ENCODE results near the gene MRPL4. TPM values are rescaled to one million over a fixed set of nuclear protein-coding genes. Genes with fewer than 3 reads are reported as not detected.

The MRPL4 gene
- total RNA-seq, 1 experiment from 2014 or later = 112 TPM

DNA sequence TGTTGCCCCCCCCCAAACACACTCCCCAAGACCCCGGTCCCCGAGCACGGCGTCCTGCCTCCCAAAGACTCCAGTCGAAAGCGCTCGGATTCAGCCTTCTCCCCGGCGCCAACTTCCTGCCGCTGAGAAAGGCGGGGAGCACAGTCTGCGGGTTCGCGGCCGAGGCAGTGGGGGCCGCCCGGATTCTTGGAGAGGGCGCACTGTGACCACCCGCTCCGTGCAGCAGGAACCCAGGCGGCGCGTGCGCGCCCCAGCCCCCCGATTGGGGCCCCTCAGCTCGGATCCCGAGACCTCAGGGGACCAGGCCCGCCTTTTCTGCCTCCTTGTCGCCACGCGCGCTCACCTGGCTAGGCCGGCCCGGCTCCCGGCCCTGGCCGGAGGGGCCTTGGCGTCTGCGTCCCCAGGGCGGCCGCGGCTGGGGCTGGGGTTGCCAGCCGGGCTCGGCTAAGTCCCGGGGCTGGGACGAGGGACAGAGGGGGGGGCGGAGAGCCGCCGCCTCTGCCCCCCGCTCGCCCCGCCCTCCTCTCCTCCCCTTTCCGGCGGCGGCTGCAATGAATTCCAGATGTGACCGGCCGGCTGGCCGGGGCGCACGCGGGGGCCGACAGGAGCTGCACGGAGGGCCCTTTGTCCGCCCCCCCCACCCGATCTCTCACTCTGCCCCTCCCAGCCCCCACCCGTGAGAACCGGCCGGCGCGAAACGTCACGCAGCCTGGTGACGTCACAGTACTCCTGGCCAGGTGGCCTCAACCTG lies 21.0 kb upstream of the MRPL4 start, which contains the start of gene S1PR2 (continued):
- TF ChIP-seq ARID4B (CRISPR knock-in tag; IDR thresholded peaks at IDR 0.05; ENCODE audit: borderline replicate concordance) = 0 out of 2 replicates have a peak, but pooled peaks have one; percentile 48
- TF ChIP-seq CREM (CRISPR knock-in tag; IDR thresholded peaks at IDR 0.05) = 0 out of 2 replicates have a peak, but pooled peaks have one; percentile 43
- TF ChIP-seq NR1H2 (CRISPR knock-in tag; IDR thresholded peaks at IDR 0.05) = no peak
- no peak for TF ChIP-seq CREB1 (CRISPR knock-in tag; IDR thresholded peaks at IDR 0.05)
- TF ChIP-seq NFATC4 (CRISPR knock-in tag; IDR thresholded peaks at IDR 0.05) = no peak
- no peak for TF ChIP-seq NFYB (CRISPR knock-in tag; conservative IDR thresholded peaks at IDR 0.05; ENCODE audit: low read depth)
- no peak for TF ChIP-seq FOXJ3 (CRISPR knock-in tag; IDR thresholded peaks at IDR 0.05; ENCODE audit: borderline replicate concordance)
- TF ChIP-seq ZNF317 (CRISPR knock-in tag; IDR thresholded peaks at IDR 0.05; ENCODE audit: borderline replicate concordance, low read depth) = 0 out of 2 replicates have a peak, but pooled peaks have one; percentile 28
- no peak for TF ChIP-seq ZNF232 (CRISPR knock-in tag; IDR thresholded peaks at IDR 0.05)
- TF ChIP-seq ATF6 (CRISPR knock-in tag; IDR thresholded peaks at IDR 0.05) = no peak
- TF ChIP-seq ZBTB43 (CRISPR knock-in tag; IDR thresholded peaks at IDR 0.05) = no peak
- TF ChIP-seq, protein P1, sequence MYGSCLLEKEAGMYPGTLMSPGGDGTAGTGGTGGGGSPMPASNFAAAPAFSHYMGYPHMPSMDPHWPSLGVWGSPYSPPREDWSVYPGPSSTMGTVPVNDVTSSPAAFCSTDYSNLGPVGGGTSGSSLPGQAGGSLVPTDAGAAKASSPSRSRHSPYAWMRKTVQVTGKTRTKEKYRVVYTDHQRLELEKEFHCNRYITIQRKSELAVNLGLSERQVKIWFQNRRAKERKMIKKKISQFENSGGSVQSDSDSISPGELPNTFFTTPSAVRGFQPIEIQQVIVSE (CRISPR knock-in tag; IDR thresholded peaks at IDR 0.05; ENCODE audit: borderline replicate concordance) = no peak
- peak; percentile 29; the same call in 1 of the 2 replicates for TF ChIP-seq SP1 (CRISPR knock-in tag; conservative IDR thresholded peaks at IDR 0.05)
- no peak for TF ChIP-seq ZNF281 (CRISPR knock-in tag; IDR thresholded peaks at IDR 0.05)
- no peak for TF ChIP-seq RELA (CRISPR knock-in tag; IDR thresholded peaks at IDR 0.05; ENCODE audit: borderline replicate concordance)
- TF ChIP-seq AR (CRISPR knock-in tag; IDR thresholded peaks at IDR 0.05) = no peak
- TF ChIP-seq USF2 (CRISPR knock-in tag; IDR thresholded peaks at IDR 0.05) = no peak
- no peak for TF ChIP-seq IRF1 (CRISPR knock-in tag; IDR thresholded peaks at IDR 0.05)
- TF ChIP-seq EMX1 (CRISPR knock-in tag; IDR thresholded peaks at IDR 0.05) = no peak
- TF ChIP-seq ZBTB21 (CRISPR knock-in tag; IDR thresholded peaks at IDR 0.05; ENCODE audit: borderline replicate concordance) = 0 out of 2 replicates have a peak, but pooled peaks have one; percentile 33
- no peak for TF ChIP-seq SMAD3 (CRISPR knock-in tag; IDR thresholded peaks at IDR 0.05; ENCODE audit: borderline replicate concordance)

All from WTC11 (cell line).